Adrenal gland (tissue), 5 donors: ENCODE results near the gene GEMIN2.

Source experiments
- CTCF ChIP-seq, 6 experiments: fragments of 450-650 bp in 4 of 6; fragments of 200-600 bp in 2 of 6; sonication (generic) in 1 of 6; IDR thresholded peaks; 1 replicate in 5 of 6; 2 replicates in 1 of 6; pipeline versions ENCODE4 v1.5.1 to v1.8.0; 2016 to 2021; ENCODE audit warnings: antibody characterized with exemption in 6 of 6, mild to moderate bottlenecking in 2 of 6, moderate library complexity in 1 of 6
- POLR2A ChIP-seq, 2 donors: fragments of 450-650 bp; IDR thresholded peaks; one replicate each; pipeline ENCODE4 v1.6.1; 2017; ENCODE audit warnings: antibody characterized with exemption in 2 of 2, mild to moderate bottlenecking in 2 of 2, moderate library complexity in 1 of 2
- donor health status: DM: no; HTN: no; CAD: no.

DNA sequence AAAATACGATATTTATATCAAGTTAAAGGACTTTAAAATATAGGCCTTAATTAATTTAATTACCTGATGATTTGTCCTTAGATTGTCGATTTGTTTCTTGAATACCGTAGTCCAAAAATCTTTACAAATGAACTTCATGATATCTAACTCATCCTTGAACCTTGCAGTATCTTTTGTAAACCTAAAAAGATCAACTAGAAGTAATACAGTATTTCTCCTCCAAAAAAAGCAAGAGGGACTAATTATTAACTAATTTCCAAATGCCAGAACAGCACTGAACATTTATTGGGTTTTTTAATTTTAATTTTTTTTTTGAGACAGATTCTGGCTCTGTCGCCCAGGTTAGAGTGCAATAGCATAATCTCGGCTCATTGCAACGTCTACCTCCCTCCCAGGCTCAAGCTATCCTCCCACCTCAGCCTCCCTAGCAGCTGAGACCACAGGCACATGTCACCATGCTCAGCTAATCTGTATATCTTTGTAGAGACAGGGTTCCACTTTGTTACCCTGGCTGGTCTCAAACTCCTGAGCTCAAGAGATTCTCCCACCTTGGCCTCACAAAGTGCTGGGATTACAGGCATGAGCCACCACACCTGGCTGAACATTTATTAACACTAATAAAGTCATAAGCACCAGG, 44.2 kb downstream of the GEMIN2 start:
- TF ChIP-seq CTCF (IDR thresholded peaks at IDR 0.05) (no peak), POLR2A (IDR thresholded peaks at IDR 0.05) (no peak)
